Testis (tissue), 2 donors: ENCODE results near the gene EXOC8.
"Not testable (repeated sequence)": the region's sequence is repeated elsewhere in the genome, so short reads cannot be mapped to it uniquely, and the experiment has no call there.

Source experiments
- CTCF ChIP-seq, 3 experiments: fragments of 450-650 bp in 2 of 3; fragments of 200-600 bp in 1 of 3; sonication (generic) in 1 of 3; IDR thresholded peaks; one replicate each; pipeline ENCODE4 v1.5.1; 2016 to 2019; ENCODE audit warnings: antibody characterized with exemption in 3 of 3, mild to moderate bottlenecking in 2 of 3, moderate library complexity in 1 of 3
- POLR2A ChIP-seq: fragments of 450-650 bp; IDR thresholded peaks from one replicate; pipeline ENCODE4 v1.6.1; 2017; ENCODE audit warnings: antibody characterized with exemption, mild to moderate bottlenecking, moderate library complexity

DNA sequence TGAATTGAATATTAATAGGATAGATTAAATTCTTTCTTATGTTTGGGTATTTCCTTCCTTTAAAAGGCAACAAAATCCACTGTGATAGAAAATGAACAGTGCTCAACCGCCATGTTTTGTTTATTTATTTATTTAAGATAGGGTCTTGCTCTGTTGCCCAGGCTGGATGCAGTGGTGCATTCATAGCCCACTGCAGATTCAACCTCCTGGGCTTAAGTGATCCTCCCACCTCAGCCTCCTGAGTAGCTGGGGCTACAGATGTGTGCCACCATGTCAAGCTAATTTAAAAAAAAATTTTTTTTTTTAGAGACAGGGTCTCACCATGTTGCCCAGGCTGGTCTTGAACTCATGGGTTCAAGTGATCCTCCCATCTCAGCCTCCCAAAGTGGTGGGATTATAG is 11.2 kb upstream of the EXOC8 start:
- not testable (repeated sequence) for TF ChIP-seq POLR2A; CTCF (IDR thresholded peaks at IDR 0.05)
